NCI-H748 (cell line): ENCODE results near the gene CALML4.
"Not testable (repeated sequence)": the region's sequence is repeated elsewhere in the genome, so short reads cannot be mapped to it uniquely, and the experiment has no call there.

ENCODE experiments used
- DNase-seq: peaks from one replicate; lab custom pipeline; 2025; ENCODE audit not compliant: unreplicated experiment; lab: John Stamatoyannopoulos, UW

CALML4 gene

DNA sequence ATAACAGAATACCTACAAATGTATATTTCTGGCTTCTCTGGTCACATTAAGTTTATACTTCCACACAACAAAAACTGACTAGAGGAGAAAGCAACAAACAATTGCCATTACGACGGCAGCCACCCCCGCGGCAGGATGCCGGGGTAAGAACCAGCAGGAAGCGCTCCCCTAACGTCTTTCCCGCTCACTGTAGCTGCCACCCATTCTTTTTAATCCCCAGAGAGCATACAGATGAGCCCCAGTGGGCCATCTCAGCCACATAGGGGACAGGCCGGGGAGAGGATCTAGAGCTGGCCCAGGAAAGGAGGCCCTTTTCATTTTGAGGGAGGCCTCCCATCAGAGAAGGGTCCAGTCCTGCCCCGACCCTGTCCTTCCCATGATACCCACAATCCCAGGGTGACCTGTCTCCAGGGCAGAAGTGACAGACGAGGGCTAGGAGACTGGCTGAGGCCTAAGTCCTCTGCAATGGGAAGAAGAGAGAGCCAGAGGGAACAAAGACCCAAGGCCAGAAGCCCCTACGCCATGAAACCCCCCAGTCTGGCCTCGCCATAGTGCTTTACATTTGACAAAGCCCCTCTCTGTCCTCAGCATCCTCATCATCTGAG is 3.6 kb upstream of the CALML4 start:
- DNase-seq, result no peak

DNA sequence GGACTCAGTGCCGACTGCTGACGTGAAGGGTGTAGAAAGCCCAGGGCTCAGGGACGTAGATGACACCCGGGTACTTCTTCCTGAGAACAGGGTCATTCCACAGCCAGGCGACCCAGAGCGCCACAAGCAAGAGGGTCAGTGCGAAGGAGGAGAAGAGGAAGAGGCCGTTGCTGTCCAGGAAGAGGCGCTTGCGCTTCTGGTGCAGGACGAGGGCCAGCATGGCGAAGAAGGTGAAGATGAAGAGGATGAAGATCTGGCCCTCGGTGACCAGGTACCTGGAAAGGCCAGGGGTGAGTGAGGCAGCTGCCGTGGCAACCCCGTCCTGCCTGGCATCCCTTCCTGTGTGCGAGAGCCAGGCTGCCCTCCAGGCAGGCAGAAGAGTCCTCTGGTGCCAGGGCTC is 3.0 kb upstream of the CALML4 start:
- no peak for DNase-seq

DNA sequence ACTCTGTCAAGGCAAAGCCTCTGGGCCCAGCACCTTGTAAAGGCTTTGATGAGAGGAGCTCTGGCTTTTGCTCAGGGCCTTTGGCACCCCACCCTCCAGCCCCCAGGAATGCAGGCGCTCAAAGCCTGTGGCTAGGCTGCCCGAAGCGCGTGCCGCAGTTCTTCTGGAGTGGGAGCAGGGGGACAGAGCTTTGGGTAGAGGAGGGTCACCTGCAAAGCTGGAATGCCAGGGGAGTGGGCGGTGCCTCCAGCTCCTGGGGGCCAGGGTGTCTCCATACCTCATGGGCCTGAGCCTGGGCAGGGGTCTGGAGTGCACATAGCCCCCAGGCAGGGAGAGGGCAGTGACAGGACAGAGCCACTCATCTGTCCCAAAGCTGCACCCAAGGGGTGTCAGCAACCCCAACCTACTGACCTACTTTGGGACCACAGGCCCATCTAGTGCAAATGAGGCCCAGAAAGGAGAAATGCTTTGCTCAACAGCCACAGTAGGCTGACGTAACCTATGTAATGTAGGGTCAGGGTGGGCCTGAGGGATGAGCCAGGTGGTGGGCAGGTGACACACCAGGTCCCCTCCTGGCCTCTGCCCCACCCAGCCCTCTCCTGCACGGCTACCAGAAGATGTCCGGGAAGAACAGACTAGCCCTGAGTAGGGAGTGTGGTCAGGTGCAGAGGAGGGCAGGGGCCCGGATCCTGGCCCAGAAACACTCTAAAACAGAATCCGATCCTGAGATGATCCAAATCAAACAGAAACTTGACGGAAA is 2.2 kb upstream of the CALML4 start:
- DNase-seq, result no peak

DNA sequence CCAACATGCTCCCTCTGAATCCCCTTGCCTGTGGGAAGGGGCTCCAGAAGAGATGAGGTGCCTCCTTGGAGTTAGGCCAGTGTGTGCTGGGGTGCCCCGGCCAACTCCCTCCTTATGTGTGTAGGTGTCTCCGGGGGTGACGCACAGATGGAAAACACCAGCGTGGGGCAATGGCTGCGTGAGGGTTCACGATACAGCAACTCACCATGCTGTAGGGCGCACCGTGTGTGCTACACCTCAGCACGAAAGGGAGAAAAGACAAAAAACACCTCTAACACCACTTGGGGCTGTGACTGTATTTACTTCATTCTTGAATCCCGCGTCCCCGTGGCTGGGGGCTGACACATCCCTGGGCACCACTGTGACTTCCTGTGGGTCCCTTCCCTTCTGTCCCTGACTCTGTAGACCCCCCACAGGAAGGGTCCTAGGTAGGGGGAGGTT is 1.6 kb upstream of the CALML4 start:
- DNase-seq, result no peak

DNA sequence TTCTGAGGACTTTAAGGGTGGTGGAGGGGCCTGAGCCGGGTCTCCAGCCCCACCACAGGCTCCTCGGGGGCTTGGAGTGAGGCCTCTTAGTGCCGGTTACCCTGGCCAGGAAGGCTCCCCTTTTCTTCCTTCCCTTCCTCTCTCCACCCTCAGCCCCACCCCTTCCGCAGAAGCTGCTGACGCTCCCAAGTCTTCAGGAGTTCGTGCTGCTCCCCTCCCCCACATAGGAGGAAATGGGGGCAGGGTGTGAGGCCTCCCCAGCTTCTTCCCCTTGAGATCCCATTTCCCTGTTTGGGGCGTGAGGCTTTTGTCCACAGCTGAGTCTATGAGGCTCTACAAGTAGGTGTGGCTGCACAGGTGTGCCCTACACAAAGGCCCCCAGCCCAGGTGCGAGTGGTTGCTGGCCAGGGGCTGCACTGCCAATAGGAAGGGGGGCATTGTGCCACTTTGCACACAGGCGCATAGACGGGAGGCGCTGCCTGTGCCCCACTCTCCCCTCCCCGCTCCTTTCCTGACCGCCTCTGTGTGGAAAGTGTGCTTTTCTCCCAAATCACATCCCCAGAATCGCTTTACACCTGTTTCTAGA is 915 bp upstream of the CALML4 start:
- peak; percentile 44 for DNase-seq

DNA sequence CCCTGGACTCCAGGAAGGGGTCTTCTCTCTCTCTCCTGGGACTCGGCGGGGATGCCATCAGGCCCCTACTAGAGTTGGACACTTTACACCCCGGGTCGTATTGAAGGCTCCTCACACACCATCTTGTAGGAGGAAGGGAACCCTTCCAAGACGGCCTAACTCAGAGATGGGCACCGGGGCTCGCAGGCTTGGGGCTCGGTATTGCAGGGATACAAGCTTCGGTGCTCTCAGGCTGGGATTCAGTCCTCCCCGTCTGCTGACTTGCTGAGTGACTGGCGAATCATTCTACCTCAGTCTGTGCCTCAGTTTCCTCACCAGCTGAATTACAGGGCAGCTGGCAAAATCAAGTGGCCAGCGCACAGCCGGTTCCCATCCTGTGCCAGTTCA is 419 bp upstream of the CALML4 start:
- DNase-seq, result no peak

DNA sequence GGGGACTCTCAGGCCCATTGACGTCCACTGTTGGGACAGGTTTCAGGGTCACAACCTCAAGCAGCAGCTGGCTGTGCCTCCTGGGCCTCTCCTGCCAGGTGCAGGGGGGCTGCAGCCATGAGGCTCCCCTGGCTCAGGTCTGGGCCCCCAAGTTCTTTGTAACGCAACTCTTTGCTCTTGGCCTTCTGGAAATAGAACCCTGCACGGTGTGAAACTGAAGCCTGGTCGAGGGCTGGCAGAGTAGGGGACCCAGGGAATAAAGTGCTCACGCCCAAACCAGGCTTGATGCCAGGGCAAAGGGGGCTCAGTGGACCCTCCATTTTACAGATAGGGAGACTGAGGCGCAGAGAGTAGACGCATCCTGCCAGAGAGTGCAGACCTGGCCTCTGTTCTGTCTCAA is 771 bp downstream of the CALML4 start:
- DNase-seq, result no peak

DNA sequence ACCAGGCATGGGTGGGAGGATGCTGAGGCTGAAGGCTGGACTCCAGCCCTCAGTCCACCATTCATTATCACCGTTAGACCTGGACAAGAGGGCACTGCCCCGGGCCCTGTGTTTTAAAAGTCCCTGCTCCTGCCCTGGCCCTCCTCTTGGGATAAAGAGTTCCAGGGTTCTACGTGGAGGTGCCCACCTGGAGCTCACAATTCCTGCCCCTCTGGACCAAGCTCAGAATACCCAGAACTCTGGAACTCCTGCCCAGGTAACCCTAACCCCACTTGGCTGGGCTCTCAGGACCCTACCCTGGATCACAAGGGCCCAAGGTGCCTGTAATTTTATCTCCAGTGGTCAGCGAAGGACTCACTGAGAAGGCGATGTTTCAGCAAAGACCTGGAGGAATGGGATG is 1.2 kb downstream of the CALML4 start:
- DNase-seq, result no peak

DNA sequence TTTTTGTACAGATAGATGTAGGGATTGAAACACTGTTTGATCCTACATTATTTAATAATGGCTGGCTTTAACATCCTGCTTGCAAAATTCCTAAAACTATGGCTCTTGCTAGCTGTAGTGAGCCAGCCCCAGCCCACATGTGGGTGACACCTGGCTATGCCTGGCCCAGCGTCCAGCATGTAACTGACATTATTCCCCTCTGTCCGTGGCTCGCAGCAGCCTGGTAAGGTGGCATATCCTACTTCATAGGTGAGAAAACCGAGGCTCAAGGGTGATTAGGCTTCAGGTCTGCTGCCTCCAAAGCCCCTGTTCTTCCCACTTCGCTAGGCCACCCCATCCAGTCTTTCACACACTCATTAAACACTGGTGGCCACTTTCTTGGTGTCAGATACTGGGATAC is 1.6 kb downstream of the CALML4 start:
- DNase-seq, result no peak

DNA sequence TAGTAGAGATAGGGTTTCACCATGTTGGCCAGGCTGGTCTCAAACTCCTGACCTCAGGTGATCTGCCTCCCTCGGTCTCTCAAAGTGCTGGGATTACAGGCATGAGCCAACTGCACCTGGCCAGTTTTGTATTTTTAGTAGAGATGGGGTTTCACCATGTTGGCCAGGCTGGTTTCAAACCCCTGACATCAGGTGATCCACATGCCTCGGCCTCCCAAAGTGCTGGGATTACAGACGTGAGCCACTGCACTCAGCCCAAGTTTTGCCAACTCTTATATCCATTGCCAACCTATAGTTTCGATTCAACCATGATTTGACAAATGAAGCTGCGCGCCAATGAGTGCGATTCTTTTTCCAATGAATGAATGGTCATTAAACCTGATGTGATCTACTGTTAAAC is 2.1 kb downstream of the CALML4 start:
- not testable (repeated sequence) for DNase-seq

DNA sequence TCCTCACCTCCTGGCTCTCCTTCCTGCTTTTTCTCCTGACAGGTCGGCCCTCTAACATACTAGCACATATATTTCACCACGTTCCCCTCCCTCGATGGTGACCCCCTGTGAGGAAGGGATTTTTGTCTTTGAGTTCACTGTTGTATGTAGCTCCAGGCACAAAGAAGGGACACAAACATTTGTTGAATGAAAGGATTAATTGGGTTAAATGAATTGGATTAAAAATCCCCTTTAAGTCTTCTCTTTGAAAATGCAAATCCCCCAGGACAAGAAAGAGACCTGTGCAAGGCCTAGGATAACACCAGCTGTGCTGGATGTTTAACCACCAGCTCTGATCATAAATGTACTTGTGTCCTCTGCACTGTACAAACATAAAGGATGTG is 3.3 kb downstream of the CALML4 start:
- no peak for DNase-seq

DNA sequence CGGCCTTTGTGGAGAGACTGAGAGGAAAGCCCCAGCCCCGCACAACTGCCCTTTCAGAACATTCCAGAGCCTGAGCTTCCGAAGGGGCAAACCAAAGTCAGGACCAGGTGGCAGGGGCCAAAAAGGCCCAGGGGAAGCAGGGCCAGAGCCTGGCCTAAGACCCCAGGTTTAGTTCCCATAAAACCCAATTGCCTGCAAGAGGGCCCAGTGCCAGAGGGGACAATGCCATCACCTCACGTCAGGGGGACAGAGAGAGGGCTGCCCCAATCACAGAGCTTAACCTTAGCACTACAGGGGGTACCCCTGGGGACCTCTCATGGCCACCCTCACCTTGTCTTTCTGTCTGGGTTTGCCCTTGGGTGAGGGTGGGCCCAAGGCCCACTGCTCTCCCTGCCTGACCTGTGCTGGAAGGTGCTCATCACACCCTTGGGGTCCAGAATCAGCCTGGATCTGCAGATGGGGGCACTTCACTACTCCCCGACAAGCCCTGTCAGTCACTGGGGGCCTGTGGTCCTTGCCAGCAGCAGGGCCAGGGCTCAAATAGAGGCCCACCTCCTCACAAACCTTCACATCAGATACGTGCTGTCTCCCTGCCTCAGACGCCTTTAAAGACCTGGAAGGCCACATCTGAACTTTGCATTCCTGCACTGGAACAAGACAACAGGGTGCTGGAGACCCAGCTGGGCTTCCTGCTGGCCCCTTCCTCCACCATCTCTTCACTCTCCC is 3.8 kb downstream of the CALML4 start:
- no peak for DNase-seq

DNA sequence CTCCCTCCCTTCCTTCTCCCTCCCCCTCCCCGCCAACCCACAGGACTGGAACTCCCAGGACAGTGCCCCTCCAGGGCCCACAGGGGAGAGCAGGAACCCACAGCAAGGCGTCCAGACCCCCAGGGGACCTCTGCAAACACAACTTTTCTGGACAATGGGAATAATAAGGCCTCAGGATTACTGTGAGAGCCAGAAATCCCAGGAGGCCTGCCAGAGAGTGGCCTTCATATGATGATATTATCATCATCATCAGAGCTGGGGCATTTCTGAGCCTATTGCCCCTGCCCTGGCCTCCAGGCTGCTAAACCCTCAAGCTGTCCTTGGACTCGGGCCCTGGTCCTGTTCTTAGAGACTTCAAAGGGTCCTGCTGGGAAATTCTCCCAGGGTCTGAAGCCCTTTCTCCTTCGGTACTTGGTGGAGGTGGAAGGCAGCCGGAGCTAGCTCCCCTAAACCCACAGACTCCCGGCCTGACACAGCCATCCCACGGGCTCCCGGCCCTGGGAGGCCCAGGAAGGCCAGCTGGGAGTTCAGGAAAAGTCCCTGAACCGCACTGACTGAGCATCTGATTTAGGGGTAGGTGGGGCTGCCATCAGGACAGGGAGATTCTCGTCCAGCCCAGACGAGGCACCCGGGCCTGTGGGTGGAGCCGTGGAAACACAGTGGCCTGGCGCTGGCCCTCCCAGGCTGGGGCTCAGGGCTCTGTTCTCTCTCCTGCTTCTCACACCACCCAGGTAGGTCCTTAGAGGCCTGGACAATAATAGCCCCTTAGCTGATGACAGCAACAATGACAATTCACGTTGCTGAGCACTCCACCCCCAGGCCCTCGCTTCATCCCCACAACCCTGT is 4.9 kb downstream of the CALML4 start:
- DNase-seq, result no peak

DNA sequence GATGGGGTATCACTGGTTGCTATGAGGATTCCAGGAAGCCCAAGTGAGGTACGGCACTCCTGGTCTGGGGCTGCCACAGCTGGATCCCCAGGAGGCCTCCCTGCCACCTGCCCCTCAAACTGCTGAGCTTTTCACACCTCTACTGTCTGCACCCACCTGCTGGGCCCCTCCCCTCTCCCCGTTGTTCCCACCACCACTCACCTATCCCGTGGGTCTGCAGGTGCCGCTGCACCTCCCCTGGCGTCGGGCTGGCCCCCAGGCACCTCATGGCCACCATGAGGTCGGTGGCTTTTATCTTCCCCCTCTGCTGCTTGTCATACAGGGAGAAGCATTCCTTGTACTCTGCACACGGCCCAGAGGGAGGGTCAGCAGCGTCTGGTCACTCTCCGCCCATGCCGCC is 5.8 kb downstream of the CALML4 start:
- DNase-seq, result no peak

DNA sequence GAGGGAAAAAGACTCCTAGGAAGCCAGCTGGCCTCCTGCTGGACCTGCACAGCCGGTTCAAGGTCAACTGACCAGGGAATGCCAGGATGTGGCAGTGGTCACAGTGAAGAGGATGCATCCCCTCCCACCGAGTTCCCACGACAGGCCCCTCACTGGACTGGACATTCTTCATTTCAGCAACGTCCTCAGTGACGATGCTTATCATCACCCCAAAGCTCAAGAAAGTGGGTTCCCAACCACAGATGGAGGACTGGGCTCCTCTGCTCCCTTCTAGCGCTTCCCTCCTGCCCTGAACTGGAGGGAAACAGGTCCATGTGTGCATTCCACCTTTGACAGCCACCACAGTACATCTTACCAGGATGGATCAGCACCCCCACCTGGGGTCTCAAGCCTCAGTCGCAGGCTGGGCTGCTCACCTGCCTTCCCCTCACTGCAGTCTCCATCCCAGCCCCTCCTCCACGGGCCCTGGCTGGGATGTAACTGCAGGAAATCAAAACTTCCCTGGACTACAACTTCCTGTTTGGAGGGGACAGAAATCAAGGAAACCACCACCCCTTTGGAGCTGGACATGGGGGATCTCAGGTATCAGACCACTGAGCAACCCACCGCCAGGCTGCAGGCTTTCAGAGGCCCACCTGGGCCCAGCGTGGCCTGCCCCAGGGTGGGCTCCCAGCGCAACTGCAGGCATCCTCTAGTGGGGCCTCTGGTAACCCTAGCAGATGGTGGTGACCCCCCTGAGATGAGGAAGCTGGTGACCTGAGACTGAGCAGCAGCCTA is 7.3 kb downstream of the CALML4 start:
- no peak for DNase-seq

DNA sequence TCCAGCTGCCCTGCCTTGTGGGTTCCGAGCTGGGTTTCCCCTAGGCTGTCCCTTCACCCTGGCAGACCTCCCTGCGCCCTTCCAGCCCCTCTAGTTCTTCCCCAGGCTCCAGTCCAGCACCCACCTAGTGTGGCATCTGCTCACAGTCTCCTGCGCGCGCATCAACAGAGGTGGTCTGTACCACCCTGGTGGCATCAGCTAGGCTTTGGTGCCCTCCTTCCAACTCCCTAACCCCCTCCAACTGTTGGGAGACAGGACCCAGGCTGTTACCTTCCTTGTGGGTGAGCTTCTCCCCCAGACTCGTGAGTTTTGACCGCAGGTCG is 8.0 kb downstream of the CALML4 start:
- DNase-seq, result no peak

DNA sequence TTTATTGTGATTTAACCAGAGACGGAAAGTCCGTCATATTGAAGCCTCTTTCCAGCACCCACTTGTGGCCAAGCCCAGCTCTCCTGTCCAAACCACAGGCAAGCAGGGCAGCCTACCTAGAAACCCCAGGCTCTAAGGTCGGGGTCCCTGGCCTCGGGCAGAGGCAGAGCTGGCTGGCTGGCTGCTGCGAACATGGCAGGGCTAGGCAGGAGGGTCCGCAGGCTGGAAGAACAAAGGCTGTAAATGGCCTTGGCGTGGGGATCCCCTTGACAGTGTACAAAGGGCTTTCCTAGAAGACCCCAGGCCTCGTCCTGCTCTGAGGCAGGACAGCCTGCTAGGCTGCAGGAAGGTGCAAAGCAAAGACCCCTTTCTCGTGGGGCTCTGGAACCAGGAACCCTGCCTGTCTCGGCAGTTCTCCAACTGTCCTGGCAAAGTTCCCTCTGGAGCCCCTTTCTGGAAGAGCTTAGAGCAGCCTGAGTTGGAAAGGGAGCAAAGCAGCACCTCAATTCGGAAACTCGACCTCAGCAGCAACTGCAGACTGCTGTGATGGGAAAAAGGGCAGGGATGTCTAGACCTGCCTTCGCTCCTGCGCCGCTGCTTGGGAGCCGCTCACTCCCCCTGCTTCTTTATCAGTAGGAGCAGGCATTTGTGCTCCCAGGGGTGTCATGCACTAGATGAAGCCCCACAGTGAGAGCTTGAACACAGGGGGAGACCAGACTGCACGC is 8.5 kb downstream of the CALML4 start:
- DNase-seq, result no peak

DNA sequence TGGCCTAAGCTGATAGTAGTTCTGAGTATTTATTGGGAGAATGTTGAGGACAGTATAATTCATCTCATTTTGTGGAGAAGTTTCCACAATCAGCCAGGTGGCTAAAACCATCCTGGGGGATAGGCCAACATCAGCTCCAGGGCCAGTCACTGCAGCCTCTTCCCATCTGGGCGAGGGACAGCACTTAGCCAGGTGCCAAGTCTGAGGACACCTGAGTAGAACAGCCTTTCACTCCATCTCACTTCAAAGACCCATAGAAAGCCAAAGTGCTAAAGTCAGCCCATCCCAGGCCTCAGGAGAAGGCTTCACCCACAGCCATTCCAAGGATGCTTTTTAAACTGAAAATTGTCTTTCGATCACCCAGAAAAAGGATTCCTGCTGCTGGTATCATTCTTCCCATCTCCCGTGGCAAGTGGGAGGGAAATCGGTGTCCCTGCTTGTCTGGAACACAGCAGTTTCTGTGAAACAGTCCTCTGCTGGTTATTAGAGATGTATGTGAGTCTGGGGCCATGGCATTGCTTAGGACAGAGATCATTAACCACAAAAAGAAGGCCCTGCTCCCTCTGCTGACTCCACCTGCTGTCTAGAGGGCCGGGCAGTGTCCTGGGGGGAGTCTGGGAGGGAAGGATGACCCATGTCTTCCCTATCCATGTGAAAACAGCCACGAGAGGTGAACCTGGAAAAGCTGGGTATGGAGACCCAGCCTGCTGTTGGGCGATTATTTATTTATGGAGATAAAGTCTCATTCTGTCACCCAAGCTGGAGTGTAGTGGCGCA is 9.6 kb downstream of the CALML4 start:
- no peak for DNase-seq
